Measurements from ENCODE around the gene JDP2.

The JDP2 gene

DNA sequence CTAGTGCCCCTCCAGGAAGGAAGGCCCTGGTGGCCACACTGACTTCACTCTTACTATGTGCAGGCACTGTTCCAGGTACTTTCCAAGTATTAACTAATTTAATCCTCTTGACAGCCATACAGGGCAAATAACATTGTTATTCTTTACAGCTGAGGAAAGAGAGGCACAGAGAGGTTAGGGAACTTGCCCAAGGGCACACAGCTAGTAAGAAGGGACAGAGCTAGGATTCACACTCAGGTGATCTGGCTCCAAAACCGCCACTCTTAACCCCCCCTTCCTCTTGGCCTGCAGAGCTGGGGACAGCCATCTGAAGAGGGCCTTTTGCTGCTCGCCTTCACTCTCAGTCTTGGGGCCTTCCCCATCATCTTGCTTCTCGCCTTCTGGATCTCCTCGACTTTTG is 4.0 kb downstream of the JDP2 start:
- TF ChIP-seq YY1 (IDR thresholded peaks at IDR 0.05; ENCODE audit: low read depth) (no peak), TEAD4 (IDR thresholded peaks at IDR 0.05) (no peak), FOXM1 (IDR thresholded peaks at IDR 0.05; ENCODE audit: borderline replicate concordance, low read depth) (no peak), RAD21 (IDR thresholded peaks at IDR 0.05; ENCODE audit: low read depth) (no peak), EP300 (IDR thresholded peaks at IDR 0.05; ENCODE audit: borderline replicate concordance) (no peak)
- TF ChIP-seq, protein P1, sequence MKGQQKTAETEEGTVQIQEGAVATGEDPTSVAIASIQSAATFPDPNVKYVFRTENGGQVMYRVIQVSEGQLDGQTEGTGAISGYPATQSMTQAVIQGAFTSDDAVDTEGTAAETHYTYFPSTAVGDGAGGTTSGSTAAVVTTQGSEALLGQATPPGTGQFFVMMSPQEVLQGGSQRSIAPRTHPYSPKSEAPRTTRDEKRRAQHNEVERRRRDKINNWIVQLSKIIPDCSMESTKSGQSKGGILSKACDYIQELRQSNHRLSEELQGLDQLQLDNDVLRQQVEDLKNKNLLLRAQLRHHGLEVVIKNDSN (IDR thresholded peaks at IDR 0.05), result no peak

DNA sequence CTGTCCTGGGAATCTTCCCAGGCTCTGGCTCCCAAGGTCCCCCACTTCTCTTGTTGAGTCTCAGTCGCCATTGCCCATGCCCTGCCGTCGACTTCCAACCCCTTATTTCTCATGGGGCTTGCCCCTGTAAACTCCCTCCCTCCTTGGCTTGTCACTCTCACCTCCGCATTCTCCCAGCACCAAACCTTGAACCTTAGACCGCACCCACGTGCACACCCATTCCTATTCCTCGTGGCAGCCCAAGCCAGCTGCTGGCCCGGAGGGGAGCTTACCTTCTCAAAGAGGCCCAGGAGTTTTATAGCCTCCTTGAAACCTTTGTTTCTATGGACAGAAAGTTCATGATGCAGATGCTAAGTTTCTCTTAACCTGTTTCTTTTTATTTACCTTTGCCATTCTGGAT is 4.6 kb downstream of the JDP2 start:
- TF ChIP-seq RAD21 (IDR thresholded peaks at IDR 0.05; ENCODE audit: low read depth) (no peak), FOXM1 (IDR thresholded peaks at IDR 0.05; ENCODE audit: borderline replicate concordance, low read depth) (no peak)

DNA sequence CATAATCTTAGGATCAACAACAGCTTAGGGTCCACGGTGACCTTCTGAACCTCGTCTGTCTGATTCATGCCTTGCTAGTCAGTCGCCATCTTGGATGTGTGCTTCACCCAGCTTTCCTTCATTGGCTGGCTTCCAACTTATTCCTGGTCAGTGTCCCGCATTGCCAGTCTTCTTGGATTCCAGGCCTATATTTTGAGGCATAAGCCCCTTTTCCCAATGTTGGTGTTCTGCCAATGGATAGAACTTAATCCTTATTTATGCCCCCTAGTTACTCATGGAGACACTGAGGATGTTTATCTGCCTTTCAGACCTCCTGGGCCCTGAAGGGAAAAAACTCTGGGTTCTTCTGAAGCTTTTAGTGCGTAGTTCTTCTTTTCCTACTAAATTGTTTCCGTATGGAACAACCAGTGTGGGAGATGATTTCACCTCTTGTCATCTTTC is 5.8 kb downstream of the JDP2 start:
- TF ChIP-seq CREB1 (IDR thresholded peaks at IDR 0.05; ENCODE audit: low read depth) (no peak), TAF1 (IDR thresholded peaks at IDR 0.05; ENCODE audit: low read depth) (no peak), NFIC (IDR thresholded peaks at IDR 0.05) (no peak), EGR1 (IDR thresholded peaks at IDR 0.05) (no peak), CEBPB (IDR thresholded peaks at IDR 0.05) (no peak), TEAD4 (IDR thresholded peaks at IDR 0.05) (no peak)
- TF ChIP-seq, protein P2, sequence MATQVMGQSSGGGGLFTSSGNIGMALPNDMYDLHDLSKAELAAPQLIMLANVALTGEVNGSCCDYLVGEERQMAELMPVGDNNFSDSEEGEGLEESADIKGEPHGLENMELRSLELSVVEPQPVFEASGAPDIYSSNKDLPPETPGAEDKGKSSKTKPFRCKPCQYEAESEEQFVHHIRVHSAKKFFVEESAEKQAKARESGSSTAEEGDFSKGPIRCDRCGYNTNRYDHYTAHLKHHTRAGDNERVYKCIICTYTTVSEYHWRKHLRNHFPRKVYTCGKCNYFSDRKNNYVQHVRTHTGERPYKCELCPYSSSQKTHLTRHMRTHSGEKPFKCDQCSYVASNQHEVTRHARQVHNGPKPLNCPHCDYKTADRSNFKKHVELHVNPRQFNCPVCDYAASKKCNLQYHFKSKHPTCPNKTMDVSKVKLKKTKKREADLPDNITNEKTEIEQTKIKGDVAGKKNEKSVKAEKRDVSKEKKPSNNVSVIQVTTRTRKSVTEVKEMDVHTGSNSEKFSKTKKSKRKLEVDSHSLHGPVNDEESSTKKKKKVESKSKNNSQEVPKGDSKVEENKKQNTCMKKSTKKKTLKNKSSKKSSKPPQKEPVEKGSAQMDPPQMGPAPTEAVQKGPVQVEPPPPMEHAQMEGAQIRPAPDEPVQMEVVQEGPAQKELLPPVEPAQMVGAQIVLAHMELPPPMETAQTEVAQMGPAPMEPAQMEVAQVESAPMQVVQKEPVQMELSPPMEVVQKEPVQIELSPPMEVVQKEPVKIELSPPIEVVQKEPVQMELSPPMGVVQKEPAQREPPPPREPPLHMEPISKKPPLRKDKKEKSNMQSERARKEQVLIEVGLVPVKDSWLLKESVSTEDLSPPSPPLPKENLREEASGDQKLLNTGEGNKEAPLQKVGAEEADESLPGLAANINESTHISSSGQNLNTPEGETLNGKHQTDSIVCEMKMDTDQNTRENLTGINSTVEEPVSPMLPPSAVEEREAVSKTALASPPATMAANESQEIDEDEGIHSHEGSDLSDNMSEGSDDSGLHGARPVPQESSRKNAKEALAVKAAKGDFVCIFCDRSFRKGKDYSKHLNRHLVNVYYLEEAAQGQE (IDR thresholded peaks at IDR 0.05; ENCODE audit: low read depth), result no peak

DNA sequence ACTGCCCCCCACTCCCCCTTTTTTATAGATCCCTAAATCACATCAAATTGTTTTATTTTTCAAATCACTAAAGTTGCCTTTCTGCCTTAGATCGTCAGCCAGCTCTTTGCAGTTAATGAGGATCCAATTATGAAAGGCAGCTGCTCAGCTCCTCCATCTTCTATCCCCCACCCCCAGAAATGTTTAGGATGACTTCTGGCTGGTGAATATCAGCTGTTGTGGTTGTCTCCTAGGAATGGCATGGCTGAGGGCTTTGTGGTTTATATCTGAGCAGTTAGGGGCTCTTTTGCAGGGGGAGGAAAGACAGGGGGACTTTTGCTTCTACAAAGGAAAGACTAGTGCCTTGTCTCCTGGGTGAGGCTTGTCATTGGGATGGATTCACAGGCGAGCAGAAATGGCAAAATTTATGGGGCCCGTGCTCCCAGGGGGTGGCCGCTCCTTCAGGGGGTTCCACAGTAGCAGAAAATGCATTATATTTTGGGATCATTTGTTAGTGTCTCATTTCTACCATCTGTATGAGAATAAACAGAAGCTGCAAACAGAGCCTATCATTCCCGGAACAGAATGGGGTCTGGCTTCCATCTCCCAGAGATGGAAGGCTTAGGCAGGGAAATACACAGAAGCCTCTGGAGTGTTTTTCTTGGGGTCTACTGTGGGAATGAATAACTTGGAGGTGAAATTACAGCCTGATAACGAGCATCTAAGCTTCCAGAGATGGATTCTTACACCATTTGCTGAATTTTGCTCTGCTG is 6.5 kb downstream of the JDP2 start:
- no peak for TF ChIP-seq NFIC (IDR thresholded peaks at IDR 0.05)
- no peak for TF ChIP-seq TCF12 (IDR thresholded peaks at IDR 0.05; ENCODE audit: low read depth)
- TF ChIP-seq EGR1 (IDR thresholded peaks at IDR 0.05), result no peak

DNA sequence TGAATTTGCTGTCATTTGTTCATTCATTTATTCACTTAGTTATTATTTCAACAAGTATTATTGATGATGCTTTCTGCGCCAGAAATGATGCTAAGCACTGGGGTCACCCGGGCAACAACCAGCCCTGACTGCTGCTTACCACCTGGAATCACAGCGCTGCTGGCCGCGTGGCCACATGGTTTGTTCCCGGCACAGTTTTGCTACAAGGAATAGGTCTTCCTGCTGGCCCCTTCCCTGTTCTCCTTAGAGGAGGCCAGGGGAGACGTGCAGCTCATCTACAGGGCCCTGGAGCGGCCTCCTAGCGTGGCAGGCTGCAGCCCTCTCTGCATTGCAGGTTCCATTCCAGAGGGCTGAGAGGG is 7.0 kb downstream of the JDP2 start:
- no peak for TF ChIP-seq ZBTB7A (IDR thresholded peaks at IDR 0.05; ENCODE audit: low read depth)
- TF ChIP-seq, protein P3, sequence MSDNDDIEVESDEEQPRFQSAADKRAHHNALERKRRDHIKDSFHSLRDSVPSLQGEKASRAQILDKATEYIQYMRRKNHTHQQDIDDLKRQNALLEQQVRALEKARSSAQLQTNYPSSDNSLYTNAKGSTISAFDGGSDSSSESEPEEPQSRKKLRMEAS (IDR thresholded peaks at IDR 0.05), result no peak
- no peak for TF ChIP-seq EP300 (IDR thresholded peaks at IDR 0.05; ENCODE audit: borderline replicate concordance)
- no peak for TF ChIP-seq NFIC (IDR thresholded peaks at IDR 0.05)

DNA sequence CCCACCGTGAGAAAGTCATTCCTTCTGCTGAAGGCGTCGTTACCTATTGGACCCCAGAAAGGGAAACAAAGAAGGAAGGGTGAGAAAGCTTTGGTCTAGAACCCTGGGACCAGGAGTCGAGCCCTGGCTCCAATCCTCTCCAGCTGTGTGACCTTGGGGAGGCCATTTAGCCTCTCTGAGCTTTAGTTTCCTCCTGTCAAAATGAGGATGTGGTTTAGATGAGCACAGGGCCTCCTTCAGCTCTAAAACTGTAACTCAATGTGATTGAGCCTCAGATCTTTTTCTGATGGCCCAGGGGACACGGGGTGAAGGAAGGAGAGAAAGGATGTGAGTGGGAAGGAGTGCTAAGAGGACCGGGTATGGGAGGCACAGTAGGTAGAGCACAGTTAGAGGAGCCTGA is 7.7 kb downstream of the JDP2 start:
- TF ChIP-seq RAD21 (IDR thresholded peaks at IDR 0.05; ENCODE audit: low read depth), result no peak
- TF ChIP-seq, protein P3 (IDR thresholded peaks at IDR 0.05), result no peak
- no peak for TF ChIP-seq EP300 (IDR thresholded peaks at IDR 0.05; ENCODE audit: borderline replicate concordance)

DNA sequence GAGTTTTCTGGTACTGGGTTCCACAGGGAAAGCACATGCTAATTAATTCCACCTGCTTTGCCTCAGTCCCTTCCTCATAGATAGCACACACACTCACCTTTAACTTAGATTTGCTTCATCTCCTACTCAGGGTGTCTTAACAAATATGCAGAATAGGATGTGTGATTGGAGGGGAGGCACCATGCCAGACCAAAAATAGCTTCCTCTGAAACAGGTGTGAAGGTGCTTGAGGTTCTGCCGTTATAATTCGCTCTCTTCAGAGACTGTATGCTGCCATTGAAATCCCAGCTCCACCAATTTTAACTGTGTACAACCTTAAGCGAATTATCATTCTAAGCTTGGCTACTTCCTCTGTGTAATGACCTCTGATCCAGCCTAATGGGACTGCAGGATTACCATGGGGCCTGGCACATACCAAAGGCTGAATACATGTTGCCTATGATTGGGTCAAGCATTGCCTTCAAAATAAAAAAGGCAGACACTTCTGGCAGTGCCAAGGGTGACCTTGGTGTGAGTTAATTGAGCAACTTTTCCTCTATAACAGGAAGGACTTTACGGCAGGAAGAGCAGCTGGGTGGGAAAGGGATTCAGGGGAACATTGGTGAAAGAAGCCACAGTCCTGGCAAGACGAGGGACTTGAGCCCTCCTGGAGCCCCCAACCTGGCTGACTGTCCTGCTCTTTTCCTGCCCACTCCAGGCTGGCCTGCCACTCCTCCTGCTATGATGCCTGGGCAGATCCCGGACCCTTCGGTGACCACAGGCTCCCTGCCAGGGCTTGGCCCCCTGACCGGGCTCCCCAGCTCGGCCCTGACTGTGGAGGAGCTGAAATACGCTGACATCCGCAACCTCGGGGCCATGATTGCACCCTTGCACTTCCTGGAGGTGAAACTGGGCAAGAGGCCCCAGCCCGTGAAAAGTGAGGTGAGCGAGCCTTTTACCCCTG is 9.7 kb downstream of the JDP2 start:
- TF ChIP-seq FOXM1 (IDR thresholded peaks at IDR 0.05; ENCODE audit: borderline replicate concordance, low read depth), result no peak

DNA sequence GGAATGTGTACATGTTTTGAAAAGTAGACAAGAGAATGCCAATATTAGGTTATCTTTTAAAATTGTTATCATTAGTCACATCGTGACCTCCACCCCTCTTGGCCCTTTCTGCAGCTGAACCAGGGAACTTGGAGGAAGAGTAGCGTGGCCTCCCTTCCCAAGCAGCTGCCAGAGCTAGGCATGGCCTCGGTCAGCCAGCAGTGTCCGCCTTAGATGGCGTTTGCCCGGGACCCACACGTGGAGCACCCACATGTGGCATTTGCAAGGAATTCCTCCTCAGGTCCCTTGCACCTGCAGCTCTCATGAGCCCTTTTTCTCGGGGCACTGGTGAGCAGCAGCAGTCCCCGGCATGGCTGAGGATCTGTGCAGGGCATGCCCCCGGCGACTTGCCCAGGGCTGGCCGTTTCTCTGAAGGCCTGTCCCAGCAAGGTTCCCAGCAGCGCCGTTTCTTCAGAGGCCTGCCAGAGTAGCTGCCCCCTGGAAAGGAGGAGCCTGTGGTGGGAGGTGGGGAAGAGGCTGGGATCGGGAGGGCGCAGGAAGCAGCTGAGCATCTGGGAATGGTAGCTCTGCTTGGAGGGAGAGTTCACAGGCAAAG is 10.8 kb downstream of the JDP2 start:
- TF ChIP-seq YY1 (IDR thresholded peaks at IDR 0.05; ENCODE audit: low read depth) (no peak), TAF1 (IDR thresholded peaks at IDR 0.05; ENCODE audit: low read depth) (no peak), TCF12 (IDR thresholded peaks at IDR 0.05; ENCODE audit: low read depth) (no peak), ZBTB7A (IDR thresholded peaks at IDR 0.05; ENCODE audit: low read depth) (no peak), FOXM1 (IDR thresholded peaks at IDR 0.05; ENCODE audit: borderline replicate concordance, low read depth) (no peak), CEBPB (IDR thresholded peaks at IDR 0.05) (no peak)
- TF ChIP-seq, protein P2 (IDR thresholded peaks at IDR 0.05; ENCODE audit: low read depth), result no peak
- TF ChIP-seq, protein P3 (IDR thresholded peaks at IDR 0.05), result no peak
- TF ChIP-seq, protein P1 (IDR thresholded peaks at IDR 0.05), result no peak

All from Ishikawa (cell line).